Fibroblast of skin of left quadriceps (primary cell): ENCODE results near the gene IMPA2.

Experiments
- DNase-seq, 2 experiments: peaks; one replicate each; pipeline ENCODE4 v3.0.0-alpha.2; 2013; ENCODE audit warnings: low read depth in 2 of 2

Gene IMPA2

DNA sequence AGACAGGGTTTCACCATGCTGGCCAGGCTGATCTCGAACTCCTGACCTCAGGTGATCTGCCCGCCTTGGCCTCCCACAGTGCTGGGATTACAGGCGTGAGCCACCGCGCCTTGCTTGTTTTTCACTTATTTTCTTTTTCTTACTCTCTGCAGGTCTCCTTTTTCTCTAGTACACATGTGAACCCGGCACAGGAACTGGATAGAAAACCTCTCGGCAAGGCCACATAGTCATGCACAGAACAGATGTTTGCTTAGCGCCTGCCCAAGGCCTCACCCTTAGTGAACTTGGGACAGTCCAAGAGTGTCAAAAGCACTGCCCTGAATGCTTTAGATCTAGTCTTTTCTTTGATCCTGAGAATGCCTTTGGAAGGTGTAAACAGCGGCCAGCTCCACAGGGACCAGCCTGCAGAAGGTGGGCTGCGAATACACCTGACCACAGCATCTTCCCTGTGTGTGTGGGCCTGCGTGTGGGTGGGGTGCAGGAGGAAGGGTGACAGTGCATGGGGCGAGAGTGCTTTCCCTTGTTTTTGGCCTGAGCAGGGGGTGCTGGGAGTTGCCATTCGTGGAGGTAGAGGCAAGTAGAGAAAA lies 27.0 kb downstream of the IMPA2 start:
- DNase-seq: no peak

DNA sequence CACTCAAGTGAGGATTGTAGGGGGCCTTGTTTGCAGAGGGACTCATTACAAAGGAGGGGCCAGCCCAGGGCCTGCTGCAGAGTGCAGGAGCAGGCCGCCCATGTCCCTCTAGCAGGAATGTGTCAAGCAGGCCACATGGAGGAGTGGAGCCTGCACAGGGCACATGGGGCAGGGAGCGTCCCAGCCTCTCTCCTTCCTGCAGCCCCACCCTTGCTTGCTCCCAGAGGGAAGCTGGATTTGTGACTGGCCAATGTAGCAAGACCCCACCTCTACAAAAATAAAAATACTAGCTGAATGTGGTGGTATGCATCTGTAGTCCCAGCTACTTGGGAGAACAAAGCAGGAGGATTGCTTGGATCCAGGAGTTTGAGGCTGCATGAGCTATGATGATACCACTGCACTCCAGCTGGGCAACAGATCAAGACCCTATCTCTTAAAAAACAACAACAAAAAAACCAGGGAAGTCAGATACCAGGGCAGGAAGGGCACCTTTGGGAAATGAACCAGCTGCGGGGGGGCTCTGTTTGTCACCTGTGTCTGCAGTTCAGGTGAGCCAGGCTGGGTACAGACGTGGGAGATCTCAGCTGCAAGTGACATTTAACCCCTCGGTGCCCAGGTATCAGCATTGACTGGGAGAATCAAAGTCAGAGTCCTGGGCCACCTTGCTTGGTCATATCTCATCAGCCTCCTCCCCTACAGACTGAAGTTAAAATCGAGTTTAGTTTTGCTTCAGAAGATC lies 27.7 kb downstream of the IMPA2 start:
- no peak for DNase-seq

- DNase-seq: no peak
Measured at GRCh38 chr18:12009581-12010140, 28.4 kb downstream of the IMPA2 start.

- no peak for DNase-seq
Measured at GRCh38 chr18:12010187-12010802, 29.0 kb downstream of the IMPA2 start.

- no peak for DNase-seq
Measured at GRCh38 chr18:12011199-12011956, 30.1 kb downstream of the IMPA2 start.

GRCh38 chr18:12011957-12012549 lies 30.7 kb downstream of the IMPA2 start:
- DNase-seq: no peak

- no peak for DNase-seq
Measured at GRCh38 chr18:12012697-12013096, 31.4 kb downstream of the IMPA2 start.

DNA sequence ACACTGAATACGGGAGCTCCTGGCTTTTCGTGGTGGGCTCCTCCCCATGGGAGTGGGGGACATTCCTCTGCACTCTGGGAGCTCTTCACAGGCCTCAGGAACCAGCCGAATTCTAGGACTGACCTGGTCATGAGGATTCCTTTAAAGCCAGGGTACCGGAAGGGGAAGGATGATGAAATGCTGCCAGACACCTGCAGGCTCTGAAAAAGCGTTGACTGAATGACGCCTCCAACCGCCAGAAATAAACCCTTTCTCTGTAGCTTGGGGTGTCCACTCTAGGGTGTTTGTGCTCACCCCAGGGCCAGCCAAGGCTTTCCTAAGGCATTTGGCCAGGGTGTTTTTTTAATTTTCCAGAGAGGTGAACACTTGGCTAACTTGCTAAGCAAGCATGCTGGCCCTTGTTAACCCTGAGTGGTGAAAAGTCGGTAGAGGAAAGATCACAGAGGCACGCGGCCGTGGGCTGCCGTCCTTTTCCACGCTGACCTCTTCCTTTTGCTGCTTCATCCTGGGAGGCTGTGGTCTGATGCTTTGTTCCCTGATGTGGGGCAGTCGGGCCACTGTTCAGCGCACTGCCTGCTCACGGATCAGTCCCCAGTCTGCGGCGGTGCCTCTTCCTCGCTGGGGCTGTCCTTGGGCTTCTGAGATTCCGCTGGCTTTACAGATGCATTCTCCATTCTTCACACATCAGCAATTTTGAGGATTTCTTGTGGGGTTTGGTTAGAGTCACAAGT lies 32.0 kb downstream of the IMPA2 start:
- no peak for DNase-seq

DNA sequence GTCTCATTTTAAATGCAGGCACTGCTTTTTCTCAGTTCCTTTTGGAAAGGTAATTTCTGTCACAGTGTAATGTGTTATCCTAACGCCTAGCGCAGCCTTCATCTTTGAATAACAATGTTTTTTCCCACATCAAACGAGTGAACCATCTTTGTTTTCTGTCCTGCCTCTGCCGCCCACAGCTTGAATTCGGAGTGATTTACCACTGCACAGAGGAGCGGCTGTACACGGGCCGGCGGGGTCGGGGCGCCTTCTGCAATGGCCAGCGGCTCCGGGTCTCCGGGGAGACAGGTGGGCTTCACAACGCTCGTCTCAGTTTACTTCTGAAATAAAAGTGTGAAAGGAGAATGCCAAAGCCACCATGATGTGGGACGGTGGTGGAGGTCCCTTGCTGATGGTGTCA lies 32.8 kb downstream of the IMPA2 start:
- no peak for DNase-seq

DNA sequence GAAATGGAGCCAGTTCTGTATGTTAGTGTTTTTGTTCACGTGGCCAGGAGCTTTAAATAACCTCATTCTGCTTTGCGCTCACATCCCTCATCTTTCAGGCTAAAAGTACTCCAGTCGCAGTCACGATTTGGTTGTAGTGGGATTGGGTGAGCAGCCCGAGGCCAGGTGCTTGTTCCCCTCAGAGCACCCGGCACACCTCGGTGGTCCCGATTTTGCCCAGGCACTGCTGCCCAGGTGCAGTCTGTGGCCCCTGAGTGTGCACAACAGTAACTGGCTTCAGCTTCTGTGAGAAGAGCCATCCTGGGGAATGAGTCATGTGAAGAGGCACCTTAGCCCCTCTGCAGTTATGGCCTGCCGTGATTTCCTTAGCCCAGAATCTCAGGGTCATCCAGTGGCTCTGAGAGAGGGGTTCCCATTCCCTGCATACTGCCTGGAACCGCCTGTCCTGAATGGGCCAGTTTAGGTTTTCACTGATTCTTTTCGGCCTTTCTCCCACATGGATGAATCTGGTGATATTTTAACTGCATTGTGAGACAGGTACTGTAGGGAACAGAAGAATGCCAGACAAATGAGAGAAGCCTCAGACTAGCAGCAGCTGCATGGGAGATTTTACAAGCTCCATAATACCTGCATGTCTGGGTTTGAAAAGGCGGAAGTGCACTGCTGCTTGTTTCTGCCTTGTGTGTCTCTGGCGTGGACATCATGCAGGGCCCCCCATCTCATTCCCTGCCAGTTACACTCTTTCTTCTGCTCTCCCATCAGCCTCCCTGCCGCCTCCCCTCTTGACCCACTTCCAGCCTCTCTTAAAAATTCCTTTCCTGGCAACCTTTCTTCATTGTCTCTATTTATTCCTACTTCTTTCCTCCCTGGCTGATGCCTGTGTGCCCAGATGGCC lies 33.5 kb downstream of the IMPA2 start:
- DNase-seq: no peak

DNA sequence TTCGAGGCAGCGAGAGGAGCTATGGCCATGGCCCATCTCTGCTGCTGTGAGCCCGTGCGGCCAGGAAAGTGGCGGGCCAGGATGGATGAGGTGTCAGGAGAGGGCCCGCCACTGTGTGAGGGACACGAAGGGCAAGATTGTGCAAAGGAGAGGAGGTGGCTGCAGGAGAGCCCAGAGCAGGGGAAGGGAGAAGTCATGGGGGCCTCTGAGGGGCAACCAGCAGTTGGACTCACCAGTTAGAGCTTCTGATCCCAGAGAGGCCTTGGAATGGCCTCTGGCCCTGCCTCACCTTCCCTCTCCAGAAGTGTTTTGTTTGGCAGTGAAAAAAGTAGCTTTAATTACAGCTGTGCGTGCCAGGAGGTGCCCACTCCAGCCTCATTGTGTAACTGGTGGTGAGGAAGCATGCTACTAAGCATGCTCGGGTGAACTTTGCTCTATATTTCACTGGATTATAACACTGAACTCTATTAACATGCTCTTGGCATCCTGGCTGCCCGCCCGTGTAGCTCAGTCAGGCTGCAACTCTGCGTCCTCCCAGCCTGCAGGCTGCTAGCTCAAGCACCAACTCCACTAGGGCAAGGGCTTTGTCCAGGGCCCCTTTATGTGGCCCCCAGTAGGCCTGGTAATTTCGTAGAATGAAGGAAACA lies 34.2 kb downstream of the IMPA2 start:
- DNase-seq: no peak

- DNase-seq: no peak
Measured at GRCh38 chr18:12017081-12017480, 35.8 kb downstream of the IMPA2 start.

GRCh38 chr18:12018861-12019260 lies 37.6 kb downstream of the IMPA2 start:
- DNase-seq: no peak

DNA sequence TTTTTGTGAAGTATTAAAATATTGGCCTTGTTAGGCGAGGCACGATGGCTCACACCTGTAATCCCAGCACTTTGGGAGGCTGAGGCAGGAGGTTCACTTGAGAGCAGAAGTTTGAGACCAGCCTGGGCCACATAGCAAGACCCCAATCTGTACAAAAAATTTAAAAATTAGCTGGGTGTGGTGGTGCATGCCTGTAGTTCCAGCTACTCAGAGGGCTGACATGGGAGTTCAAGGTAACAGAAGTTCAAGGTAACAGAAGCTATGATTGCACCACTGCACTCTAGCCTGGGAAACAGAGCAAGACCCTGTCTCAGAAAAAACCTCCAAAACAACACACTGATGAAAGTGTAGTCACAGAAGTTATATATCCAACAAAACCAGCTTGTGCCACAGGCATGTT lies 39.8 kb downstream of the IMPA2 start:
- no peak for DNase-seq

- DNase-seq: no peak
Measured at GRCh38 chr18:12021596-12021995, 40.3 kb downstream of the IMPA2 start.

- no peak for DNase-seq
Measured at GRCh38 chr18:12023375-12023774, 42.1 kb downstream of the IMPA2 start.

DNA sequence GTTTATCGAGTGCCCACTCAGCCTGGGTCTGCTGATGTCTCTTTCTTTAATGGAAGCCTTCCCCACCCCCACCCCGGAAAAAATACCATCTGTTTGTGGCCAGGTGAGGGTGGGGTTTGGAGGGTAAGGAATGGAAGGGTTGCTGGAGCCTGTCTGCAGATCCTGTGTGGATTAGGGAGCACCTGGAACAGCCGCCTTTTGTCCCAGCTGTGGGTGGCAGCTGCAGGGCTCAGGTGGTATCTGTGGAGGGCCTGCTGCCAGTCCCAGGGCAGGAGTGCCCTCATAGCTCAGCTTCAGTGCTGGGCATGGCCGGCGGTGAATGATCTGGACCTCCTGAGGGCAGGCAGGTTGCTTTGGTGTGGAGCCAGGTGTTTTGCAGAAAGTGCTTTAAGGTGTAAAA lies 45.3 kb downstream of the IMPA2 start:
- no peak for DNase-seq

DNA sequence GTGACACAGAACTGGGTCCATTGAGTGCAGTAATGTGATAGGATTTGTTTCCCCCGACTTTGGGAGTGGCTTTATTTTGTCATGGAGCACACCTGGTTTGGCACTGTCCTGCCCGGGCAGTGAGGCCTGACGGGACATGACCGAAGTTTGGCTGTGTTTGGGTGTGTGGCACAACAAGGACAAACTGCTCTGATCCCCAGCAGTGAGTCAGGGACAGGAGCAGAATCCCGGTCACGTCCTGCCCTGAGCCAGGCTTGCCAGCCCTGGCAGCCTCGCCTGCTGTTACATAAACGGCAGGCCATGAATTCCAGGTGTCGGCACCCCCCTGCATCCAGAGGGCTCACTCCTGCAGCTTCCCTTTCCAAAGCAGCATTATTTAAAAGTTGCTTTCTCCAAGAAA lies 45.7 kb downstream of the IMPA2 start:
- DNase-seq: no peak

DNA sequence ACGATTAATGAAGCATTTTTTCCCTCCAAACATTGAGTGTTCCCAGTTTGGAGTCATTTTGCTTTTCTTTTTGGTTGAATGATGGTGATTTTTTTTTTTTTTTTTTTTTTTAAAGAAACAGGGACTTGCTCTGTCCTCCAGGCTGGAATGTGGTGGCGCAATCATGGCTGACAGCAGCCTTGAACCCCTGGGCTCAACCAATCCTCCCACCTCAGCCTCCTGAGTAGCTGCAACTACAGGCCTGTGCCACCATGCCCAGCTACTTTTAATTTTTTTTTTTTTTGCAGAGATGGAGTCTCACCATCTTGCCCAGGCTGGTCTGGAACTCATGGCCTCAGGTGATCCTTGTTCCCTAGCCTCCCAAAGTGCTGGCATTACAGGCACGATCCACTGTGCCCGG lies 46.2 kb downstream of the IMPA2 start:
- no peak for DNase-seq
